ENCODE measurements around the gene PCBP3. TPM values are rescaled to one million over a fixed set of nuclear protein-coding genes. Genes with fewer than 3 reads are reported as not detected.

Gene PCBP3
- total and polyA plus RNA-seq, 2 of the 8 experiments (the other 6 are each of a cell fraction or from before 2014, with no cell fraction given), result 3.5 to 6.3 TPM

GRCh38 chr21:45866551-45866950, 223.0 kb downstream of the PCBP3 start:
- no peak overlapping the region for H3K4ac ChIP-seq (replicated peaks; ENCODE audit: insufficient read length, low read depth, low read length)
- FAIRE-seq (no peak), DNase-seq (ENCODE audit: low read depth in 1 of 2, low spot score in 2 of 2) (no peak)
- no peak overlapping the region for H3K14ac ChIP-seq (ENCODE audit: insufficient read length)
- no peaks in the 10 kb centered on the region; a peak in 1 of 7 replicates for H3K4me1 ChIP-seq (replicated peaks in 1 of 4; ENCODE audit: control insufficient read depth in 3 of 4, insufficient read depth in 4 of 4, low read length in 3 of 4)
- no peak overlapping the region for H2BK15ac ChIP-seq (ENCODE audit: low read length)
- WGBS, 2 experiments (ENCODE audit: extremely low coverage in 1 of 2, insufficient coverage in 1 of 2, insufficient read length in 1 of 2, insufficient replicate concordance in 2 of 2, low coverage in 1 of 2, low lambda C conversion rate in 2 of 2, missing lambda C conversion rate in 1 of 2), result 86% methylated on average over 9 of the region's 11 CpGs; no CpG with 5 or more reads in 1 of the 2 experiments
- H3K79me2 ChIP-seq (ENCODE audit: control insufficient read depth in 1 of 2, insufficient read depth in 2 of 2, low read length in 2 of 2), result no peaks in the 10 kb centered on the region
- H2AK5ac ChIP-seq (ENCODE audit: low read depth, low read length), result no peak overlapping the region
- H3K23me2 ChIP-seq (ENCODE audit: low read depth, low read length), result no peaks in the 10 kb centered on the region
- H2BK20ac ChIP-seq (ENCODE audit: low read length), result no peak overlapping the region
- no peak overlapping the region for H2BK12ac ChIP-seq (ENCODE audit: low read depth, low read length)
- H3K79me1 ChIP-seq (ENCODE audit: low read depth, low read length), result no peaks in the 10 kb centered on the region
- H4K8ac ChIP-seq (ENCODE audit: extremely low read depth, insufficient read depth, low read length), result no peak overlapping the region
- H3K4me3 ChIP-seq (ENCODE audit: extremely low read depth in 1 of 4, insufficient read depth in 2 of 4, low read depth in 3 of 4, low read length in 4 of 4), result no peak overlapping the region
- no peaks in the 10 kb centered on the region for H3K36me3 ChIP-seq (ENCODE audit: control insufficient read depth in 2 of 4, insufficient read depth in 4 of 4, low read length in 3 of 4)
- no peak overlapping the region for H4K91ac ChIP-seq (replicated peaks; ENCODE audit: insufficient read length, low read length)
- no peak overlapping the region for H3K18ac ChIP-seq (ENCODE audit: extremely low read depth, low read length)
- ChIA-PET CTCF (ENCODE audit: partially characterized antibody) (interaction anchor here (1.0 to 1.5 kb wide), 2 partner anchors 11 to 13 kb away, joined by 3 to 5 read pairs; no protein-coding TSS in a partner anchor), POLR2A (ENCODE audit: partially characterized antibody) (no interaction called here)
- H3K56ac ChIP-seq (replicated peaks; ENCODE audit: insufficient read length, low read depth, low read length), result no peak overlapping the region
- TF ChIP-seq CEBPB (IDR thresholded peaks at IDR 0.05; ENCODE audit: low read depth, low read length) (no peak), GABPA (IDR thresholded peaks at IDR 0.05; ENCODE audit: borderline replicate concordance, insufficient read depth, low read length) (no peak), SIN3A (conservative IDR thresholded peaks at IDR 0.05 in 1 of 2, IDR thresholded peaks at IDR 0.05 in 1 of 2; ENCODE audit: low read depth in 1 of 2, low read length in 2 of 2) (no peak), TAF7 (optimal IDR thresholded peaks at IDR 0.05; ENCODE audit: borderline replicate concordance, low read depth, low read length) (no peak), KDM5A (IDR thresholded peaks at IDR 0.05; ENCODE audit: low read length) (no peak), GTF2F1 (IDR thresholded peaks at IDR 0.05; ENCODE audit: borderline replicate concordance, low read depth, low read length) (no peak)
- H2AFZ ChIP-seq (ENCODE audit: low read length), result no peak overlapping the region
- H3K9ac ChIP-seq (replicated peaks in 1 of 4; ENCODE audit: extremely low read depth in 1 of 4, low read depth in 3 of 4, low read length in 3 of 4), result no peak overlapping the region
- H3K23ac ChIP-seq (ENCODE audit: insufficient read length), result no peak overlapping the region
- no peak overlapping the region for H4K5ac ChIP-seq (ENCODE audit: insufficient read length, low read depth, low read length)
- H2BK5ac ChIP-seq (ENCODE audit: low read depth, low read length), result no peak overlapping the region
- no peak overlapping the region for H3K4me2 ChIP-seq (ENCODE audit: insufficient read depth in 1 of 2, low read depth in 2 of 2, low read length in 2 of 2)
- no peaks in the 10 kb centered on the region for H3K27me3 ChIP-seq (replicated peaks in 1 of 4; ENCODE audit: control insufficient read depth in 3 of 4, extremely low read depth in 1 of 4, insufficient read depth in 3 of 4, low read length in 3 of 4)
- no peak overlapping the region for H2BK120ac ChIP-seq (replicated peaks; ENCODE audit: low read depth, low read length)
- H3K27ac ChIP-seq (ENCODE audit: low read depth, low read length), result no peak overlapping the region
- H4K20me1 ChIP-seq (replicated peaks in 1 of 2; ENCODE audit: control insufficient read depth in 1 of 2, insufficient read depth in 2 of 2, low read length in 2 of 2), result peaks cover 0 to 4% of the 10 kb centered on the region in 2 experiments
- no peaks in the 10 kb centered on the region for H3K9me3 ChIP-seq (ENCODE audit: insufficient read depth in 2 of 2, low read depth in 1 of 2, low read length in 1 of 2)
